ENCODE measurements around the gene BRSK2. TPM values are rescaled to one million over a fixed set of nuclear protein-coding genes. Genes with fewer than 3 reads are reported as not detected.
A peak's percentile ranks its signal among the peaks of the same experiment; 100 is the strongest.

Gene BRSK2
- total and polyA plus RNA-seq, 4 donors = 14.1 to 106 (median 56.8) TPM

DNA sequence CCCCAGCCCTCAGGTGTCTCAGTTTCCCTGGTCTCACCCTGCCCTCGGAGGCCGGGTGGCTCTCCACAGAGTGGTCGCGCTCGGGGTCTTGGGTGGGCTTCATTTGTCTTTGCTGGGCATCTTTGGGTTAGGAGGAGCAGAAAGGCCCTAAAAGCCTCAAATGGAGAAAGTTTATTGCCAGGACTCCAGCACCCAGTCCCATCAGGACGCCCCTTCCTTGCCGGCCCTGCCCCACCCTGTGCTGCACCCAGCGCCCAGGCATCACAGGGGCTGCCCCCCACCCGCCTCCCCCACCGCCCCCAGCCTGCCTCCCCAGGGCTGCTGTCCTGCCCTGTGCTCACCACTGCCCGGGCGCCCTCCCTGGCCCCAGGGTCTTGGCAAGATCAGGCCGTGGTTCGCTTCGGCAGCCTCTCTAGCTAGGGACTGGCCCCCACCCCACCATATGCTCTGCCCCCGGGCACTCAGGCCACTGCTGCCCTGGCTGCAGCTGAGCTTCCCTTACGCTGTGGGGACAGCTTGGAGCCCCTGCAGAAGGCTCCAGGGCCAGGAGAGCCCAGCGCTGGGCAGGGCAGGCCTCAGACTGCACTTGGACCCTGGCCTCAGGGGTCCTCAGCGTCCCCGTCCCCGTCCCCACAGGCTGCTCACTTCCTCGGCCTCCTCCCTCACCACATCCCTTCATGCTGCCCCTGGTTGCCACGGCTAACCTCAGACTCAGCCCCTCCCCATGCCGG, 65.5 kb downstream of the BRSK2 start:
- peaks cover 100% of the 10 kb centered on the region for H3K36me3 ChIP-seq (ENCODE audit: control insufficient read depth, insufficient read depth, low read length)
- WGBS (ENCODE audit: insufficient coverage) = 80% methylated on average over 19 of the region's 24 CpGs
- DNase-seq (ENCODE audit: low read depth in 4 of 6, low spot score in 6 of 6) = no peak
- no peaks in the 10 kb centered on the region for H3K9me3 ChIP-seq (ENCODE audit: control insufficient read depth, insufficient read depth, low read length)
- peaks cover 23% of the 10 kb centered on the region for H3K4me1 ChIP-seq (ENCODE audit: control insufficient read depth, insufficient read depth, low read length)
- no peak overlapping the region for H3K27ac ChIP-seq (ENCODE audit: low read depth, low read length)
- no peaks in the 10 kb centered on the region for H3K27me3 ChIP-seq (ENCODE audit: control insufficient read depth, insufficient read depth, low read length)
- no peak overlapping the region for H3K4me3 ChIP-seq (ENCODE audit: low read depth, low read length)

DNA sequence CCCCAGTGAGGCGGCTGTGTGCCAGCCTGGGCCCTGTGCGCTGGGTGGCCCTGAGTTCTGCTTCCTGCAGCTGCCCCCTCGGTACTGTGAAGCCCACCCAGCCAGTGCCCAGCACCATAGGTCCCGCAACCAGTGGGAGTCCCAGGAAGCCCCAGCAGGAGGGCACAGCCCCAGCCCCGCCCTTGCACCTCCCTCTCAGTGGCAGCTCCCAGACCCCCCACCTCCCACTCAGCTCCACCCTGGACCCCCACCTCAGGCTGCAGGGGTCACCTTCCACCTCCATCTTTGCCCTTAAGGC, 66.0 kb downstream of the BRSK2 start:
- WGBS (ENCODE audit: insufficient coverage) = 85% methylated on average over 5 of the region's 5 CpGs
- no peak for DNase-seq (ENCODE audit: low read depth in 4 of 6, low spot score in 6 of 6)
- Histone ChIP-seq H3K27me3 (ENCODE audit: control insufficient read depth, insufficient read depth, low read length) (no peaks in the 10 kb centered on the region), H3K9me3 (ENCODE audit: control insufficient read depth, insufficient read depth, low read length) (no peaks in the 10 kb centered on the region), H3K4me3 (ENCODE audit: low read depth, low read length) (no peak overlapping the region), H3K27ac (ENCODE audit: low read depth, low read length) (no peak overlapping the region), H3K4me1 (ENCODE audit: control insufficient read depth, insufficient read depth, low read length) (peaks cover 25% of the 10 kb centered on the region), H3K36me3 (ENCODE audit: control insufficient read depth, insufficient read depth, low read length) (peaks cover 100% of the 10 kb centered on the region)

GRCh38 chr11:1456176-1456575, 66.4 kb downstream of the BRSK2 start:
- WGBS (ENCODE audit: insufficient coverage) = 92% methylated on average over 21 of the region's 22 CpGs
- Histone ChIP-seq H3K27me3 (ENCODE audit: control insufficient read depth, insufficient read depth, low read length) (no peaks in the 10 kb centered on the region), H3K4me3 (ENCODE audit: low read depth, low read length) (no peak overlapping the region), H3K27ac (ENCODE audit: low read depth, low read length) (no peak overlapping the region), H3K9me3 (ENCODE audit: control insufficient read depth, insufficient read depth, low read length) (no peaks in the 10 kb centered on the region), H3K4me1 (ENCODE audit: control insufficient read depth, insufficient read depth, low read length) (peaks cover 25% of the 10 kb centered on the region), H3K36me3 (ENCODE audit: control insufficient read depth, insufficient read depth, low read length) (peaks cover 100% of the 10 kb centered on the region)
- no peak for DNase-seq (ENCODE audit: low read depth in 4 of 6, low spot score in 6 of 6)

- no peak overlapping the region for H3K27ac ChIP-seq (ENCODE audit: low read depth, low read length)
- no peaks in the 10 kb centered on the region for H3K27me3 ChIP-seq (ENCODE audit: control insufficient read depth, insufficient read depth, low read length)
- DNase-seq (ENCODE audit: low read depth in 4 of 6, low spot score in 6 of 6) = no peak
- H3K4me1 ChIP-seq (ENCODE audit: control insufficient read depth, insufficient read depth, low read length) = peaks cover 25% of the 10 kb centered on the region
- H3K9me3 ChIP-seq (ENCODE audit: control insufficient read depth, insufficient read depth, low read length) = no peaks in the 10 kb centered on the region
- H3K4me3 ChIP-seq (ENCODE audit: low read depth, low read length) = no peak overlapping the region
- 94% methylated on average over 42 of the region's 44 CpGs for WGBS (ENCODE audit: insufficient coverage)
- H3K36me3 ChIP-seq (ENCODE audit: control insufficient read depth, insufficient read depth, low read length) = peaks cover 100% of the 10 kb centered on the region
These were observed 67.0 kb downstream of the BRSK2 start for GRCh38 chr11:1456596-1457325.

DNA sequence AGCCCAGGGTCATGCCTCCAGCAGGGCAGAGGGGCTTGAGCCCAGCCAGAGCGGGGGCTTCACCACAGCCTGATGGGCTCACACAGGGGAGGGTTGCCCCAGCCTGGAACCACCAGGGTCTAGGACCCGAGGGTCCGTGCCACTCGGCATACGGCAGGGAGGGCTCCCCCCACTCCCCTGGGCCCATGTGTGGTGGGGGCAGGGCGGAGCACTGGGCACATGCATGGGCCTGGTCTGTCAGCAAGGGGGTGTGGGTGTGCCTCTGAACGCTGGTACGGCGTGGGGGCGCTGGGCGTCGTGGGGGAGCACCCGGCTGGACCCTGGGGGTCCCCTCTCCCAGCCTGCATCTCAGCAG, 67.6 kb downstream of the BRSK2 start:
- Histone ChIP-seq H3K27me3 (ENCODE audit: control insufficient read depth, insufficient read depth, low read length) (no peaks in the 10 kb centered on the region), H3K9me3 (ENCODE audit: control insufficient read depth, insufficient read depth, low read length) (no peaks in the 10 kb centered on the region), H3K36me3 (ENCODE audit: control insufficient read depth, insufficient read depth, low read length) (peaks cover 100% of the 10 kb centered on the region), H3K4me3 (ENCODE audit: low read depth, low read length) (no peak overlapping the region), H3K27ac (ENCODE audit: low read depth, low read length) (no peak overlapping the region), H3K4me1 (ENCODE audit: control insufficient read depth, insufficient read depth, low read length) (peaks cover 29% of the 10 kb centered on the region)
- WGBS (ENCODE audit: insufficient coverage) = 82% methylated on average over 13 of the region's 13 CpGs
- DNase-seq (ENCODE audit: low read depth in 4 of 6, low spot score in 6 of 6) = no peak

DNA sequence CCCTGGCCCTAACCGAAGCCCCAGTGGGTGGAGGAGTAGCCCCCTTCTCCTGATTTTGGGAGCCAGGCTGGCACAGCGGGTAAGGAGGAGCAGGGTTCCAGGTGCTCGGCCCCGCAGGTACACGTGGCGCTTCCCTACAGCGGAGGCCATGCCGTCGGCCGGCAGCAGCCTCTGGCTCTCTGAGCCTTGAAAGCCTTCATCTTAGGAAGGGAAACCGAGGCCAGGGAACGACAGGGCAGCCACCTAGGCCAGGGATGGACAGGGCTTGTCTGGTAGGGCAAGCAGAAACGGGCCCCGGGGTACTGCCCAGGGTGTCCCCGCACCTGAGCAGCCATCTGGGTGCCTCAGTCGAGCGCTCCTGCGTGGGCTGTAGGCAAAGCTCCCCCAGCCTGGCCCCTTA, 68.1 kb downstream of the BRSK2 start:
- no peaks in the 10 kb centered on the region for H3K9me3 ChIP-seq (ENCODE audit: control insufficient read depth, insufficient read depth, low read length)
- DNase-seq (ENCODE audit: low read depth in 4 of 6, low spot score in 6 of 6) = no peak
- H3K27ac ChIP-seq (ENCODE audit: low read depth, low read length) = no peak overlapping the region
- no peak overlapping the region for H3K4me3 ChIP-seq (ENCODE audit: low read depth, low read length)
- peaks cover 100% of the 10 kb centered on the region for H3K36me3 ChIP-seq (ENCODE audit: control insufficient read depth, insufficient read depth, low read length)
- peaks cover 32% of the 10 kb centered on the region for H3K4me1 ChIP-seq (ENCODE audit: control insufficient read depth, insufficient read depth, low read length)
- WGBS (ENCODE audit: insufficient coverage) = 92% methylated on average over 18 of the region's 18 CpGs
- H3K27me3 ChIP-seq (ENCODE audit: control insufficient read depth, insufficient read depth, low read length) = no peaks in the 10 kb centered on the region

- peak overlapping the region; percentile 52 for H3K27ac ChIP-seq (ENCODE audit: low read depth, low read length)
These were observed 68.8 kb downstream of the BRSK2 start for GRCh38 chr11:1458340-1459218.

DNA sequence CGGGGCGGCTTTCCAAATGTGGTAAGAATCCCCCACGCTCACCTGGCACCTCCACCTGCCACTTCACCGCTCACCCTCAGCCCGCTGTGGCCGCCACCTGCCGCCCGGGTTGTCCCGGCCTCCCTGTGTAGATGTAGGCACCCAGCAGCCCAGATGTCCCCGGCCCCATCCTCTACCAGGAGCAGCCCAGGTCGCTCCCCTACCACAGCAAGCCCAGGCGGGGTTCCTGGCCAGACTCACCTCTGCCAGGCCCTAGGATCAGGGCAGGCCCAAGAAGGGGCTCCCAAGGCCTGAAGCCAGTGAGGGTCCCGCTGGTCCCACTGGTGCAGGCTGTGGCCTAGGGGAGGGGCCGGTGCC, 69.5 kb downstream of the BRSK2 start:
- H3K9me3 ChIP-seq (ENCODE audit: control insufficient read depth, insufficient read depth, low read length) = no peaks in the 10 kb centered on the region
- no peaks in the 10 kb centered on the region for H3K27me3 ChIP-seq (ENCODE audit: control insufficient read depth, insufficient read depth, low read length)
- H3K27ac ChIP-seq (ENCODE audit: low read depth, low read length) = no peak overlapping the region
- H3K36me3 ChIP-seq (ENCODE audit: control insufficient read depth, insufficient read depth, low read length) = peaks cover 99% of the 10 kb centered on the region
- DNase-seq (ENCODE audit: low read depth in 4 of 6, low spot score in 6 of 6) = no peak
- WGBS (ENCODE audit: insufficient coverage) = 74% methylated on average over 14 of the region's 14 CpGs
- H3K4me1 ChIP-seq (ENCODE audit: control insufficient read depth, insufficient read depth, low read length) = peaks cover 32% of the 10 kb centered on the region
- H3K4me3 ChIP-seq (ENCODE audit: low read depth, low read length) = no peak overlapping the region

More at GRCh38 chr11:1458340-1459218, 68.8 kb downstream of the BRSK2 start:
- Histone ChIP-seq H3K27me3 (ENCODE audit: control insufficient read depth, insufficient read depth, low read length) (no peaks in the 10 kb centered on the region), H3K9me3 (ENCODE audit: control insufficient read depth, insufficient read depth, low read length) (no peaks in the 10 kb centered on the region), H3K36me3 (ENCODE audit: control insufficient read depth, insufficient read depth, low read length) (peaks cover 100% of the 10 kb centered on the region), H3K4me3 (ENCODE audit: low read depth, low read length) (no peak overlapping the region), H3K4me1 (ENCODE audit: control insufficient read depth, insufficient read depth, low read length) (peaks cover 32% of the 10 kb centered on the region)
- peak in 2 of 6 donors; percentile 47 to 73 for DNase-seq (ENCODE audit: low read depth in 4 of 6, low spot score in 6 of 6)
- 38% methylated on average over 9 of the region's 18 CpGs for WGBS (ENCODE audit: insufficient coverage)

DNA sequence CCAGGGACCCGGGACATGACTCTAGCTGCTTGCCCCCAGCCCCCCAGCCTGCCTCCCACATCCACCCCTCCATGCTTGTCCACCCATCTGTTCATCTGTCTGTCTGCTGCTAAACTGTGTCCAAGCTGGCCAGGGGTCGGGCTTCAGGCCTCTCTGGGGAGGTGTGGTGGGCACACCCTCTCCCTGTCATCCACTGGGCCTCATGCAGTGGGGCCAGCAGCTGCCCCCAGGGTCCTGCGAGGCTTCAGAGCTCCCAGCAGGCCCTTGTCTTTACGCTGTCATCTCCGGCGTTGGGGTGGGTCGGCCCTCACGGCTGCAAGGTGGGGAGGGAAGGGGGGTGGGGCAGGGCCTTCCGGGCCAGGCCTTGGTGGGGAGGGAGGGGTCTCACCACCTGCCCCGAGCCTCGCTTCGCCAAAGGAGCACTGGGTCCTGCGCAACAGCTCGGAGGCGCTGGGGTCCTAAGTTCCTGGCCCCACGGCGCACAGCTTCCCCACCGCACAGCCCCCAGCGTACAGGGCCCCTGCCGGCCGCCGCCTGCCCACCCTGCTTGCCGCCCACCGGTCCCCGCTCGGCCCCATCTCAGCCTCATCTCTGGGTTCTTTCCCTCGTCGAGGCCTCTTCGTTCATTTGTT, 70.1 kb downstream of the BRSK2 start:
- no peak for DNase-seq (ENCODE audit: low read depth in 4 of 6, low spot score in 6 of 6)
- Histone ChIP-seq H3K27ac (ENCODE audit: low read depth, low read length) (peak overlapping the region; percentile 33), H3K36me3 (ENCODE audit: control insufficient read depth, insufficient read depth, low read length) (peaks cover 99% of the 10 kb centered on the region), H3K9me3 (ENCODE audit: control insufficient read depth, insufficient read depth, low read length) (no peaks in the 10 kb centered on the region), H3K4me1 (ENCODE audit: control insufficient read depth, insufficient read depth, low read length) (peaks cover 32% of the 10 kb centered on the region), H3K4me3 (ENCODE audit: low read depth, low read length) (no peak overlapping the region), H3K27me3 (ENCODE audit: control insufficient read depth, insufficient read depth, low read length) (no peaks in the 10 kb centered on the region)
- 67% methylated on average over 20 of the region's 29 CpGs for WGBS (ENCODE audit: insufficient coverage)
